ENCODE measurements around the gene TDRD7.

TDRD7 gene

GRCh38 chr9:97512966-97513560 lies 101.2 kb downstream of the TDRD7 start:
- in situ Hi-C loops (cut with MboI; ENCODE audit: low sequenced_read_pairs, unreplicated experiment), result no loop called here
- no peak for TF ChIP-seq CTCF (IDR thresholded peaks at IDR 0.05; ENCODE audit: borderline replicate concordance, control extremely low read depth, extremely low read depth, insufficient read depth, missing control alignments)
- no peak for DNase-seq (ENCODE audit: low spot score)

DNA sequence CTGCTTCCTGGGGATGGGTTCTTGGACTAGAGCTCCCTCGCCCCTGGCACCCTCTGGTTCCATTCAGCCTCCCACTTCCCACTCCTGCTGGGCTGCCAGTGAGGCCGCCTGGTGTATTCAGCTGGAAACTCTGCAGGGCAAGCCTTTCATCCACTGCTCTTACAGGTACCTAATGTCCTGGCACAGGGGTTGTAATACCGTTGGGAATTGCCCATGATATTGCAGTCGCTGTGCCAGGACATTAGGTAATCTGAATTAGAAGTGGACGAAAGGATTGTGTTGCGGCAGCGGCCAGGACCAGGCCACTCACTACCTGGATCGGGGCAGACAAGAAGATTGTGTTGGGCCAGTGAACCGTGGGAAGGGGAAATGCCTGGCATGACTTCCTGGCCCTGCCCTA lies 102.6 kb downstream of the TDRD7 start:
- no peak for TF ChIP-seq CTCF (IDR thresholded peaks at IDR 0.05; ENCODE audit: borderline replicate concordance, control extremely low read depth, extremely low read depth, insufficient read depth, missing control alignments)
- in situ Hi-C loops (cut with MboI; ENCODE audit: low sequenced_read_pairs, unreplicated experiment), result no loop called here
- DNase-seq (ENCODE audit: low spot score), result no peak

DNA sequence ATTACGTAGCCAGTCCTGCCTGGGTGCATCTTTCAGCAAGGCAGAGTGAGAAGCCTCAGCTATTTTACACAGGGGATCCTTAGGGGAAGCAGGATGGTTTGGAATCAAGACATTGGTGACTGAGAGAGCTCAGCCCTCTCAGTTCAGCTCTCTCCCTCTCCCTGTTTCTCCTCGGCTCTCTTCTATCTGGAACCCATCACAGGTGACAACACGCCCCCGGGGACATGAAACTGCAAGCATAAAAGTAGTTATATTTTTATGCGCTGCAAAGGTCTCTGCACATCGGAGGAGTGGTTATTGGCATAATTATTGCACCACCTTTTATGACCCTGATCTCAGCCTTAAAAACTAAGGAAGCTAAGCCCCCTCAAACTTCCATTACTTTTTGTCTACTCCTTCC lies 103.8 kb downstream of the TDRD7 start:
- no peak for TF ChIP-seq CTCF (IDR thresholded peaks at IDR 0.05; ENCODE audit: borderline replicate concordance, control extremely low read depth, extremely low read depth, insufficient read depth, missing control alignments)
- DNase-seq (ENCODE audit: low spot score), result no peak
- in situ Hi-C loops (cut with MboI; ENCODE audit: low sequenced_read_pairs, unreplicated experiment), result no loop called here

DNA sequence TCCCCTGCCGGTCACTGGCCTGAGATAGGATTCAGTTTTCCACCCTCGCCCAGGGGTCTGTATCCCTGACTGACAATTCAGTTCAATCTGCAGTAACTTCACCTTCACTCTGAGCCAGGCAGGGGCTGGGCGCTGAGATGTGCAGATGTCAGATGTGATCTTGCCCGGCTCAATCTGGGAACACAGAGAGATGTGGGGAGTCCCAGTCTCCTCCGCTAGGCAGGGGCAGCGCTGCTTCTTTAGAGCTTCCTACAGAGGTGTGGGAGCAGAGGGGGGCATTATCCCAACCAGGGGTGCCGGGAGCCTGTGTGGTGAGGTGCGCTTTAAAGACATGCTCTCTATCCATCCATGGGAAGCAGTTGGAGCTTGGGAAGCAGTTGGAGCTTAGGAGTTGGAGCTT lies 104.2 kb downstream of the TDRD7 start:
- TF ChIP-seq CTCF (IDR thresholded peaks at IDR 0.05; ENCODE audit: borderline replicate concordance, control extremely low read depth, extremely low read depth, insufficient read depth, missing control alignments), result no peak
- in situ Hi-C loops (cut with MboI; ENCODE audit: low sequenced_read_pairs, unreplicated experiment), result no loop called here
- no peak for DNase-seq (ENCODE audit: low spot score)

DNA sequence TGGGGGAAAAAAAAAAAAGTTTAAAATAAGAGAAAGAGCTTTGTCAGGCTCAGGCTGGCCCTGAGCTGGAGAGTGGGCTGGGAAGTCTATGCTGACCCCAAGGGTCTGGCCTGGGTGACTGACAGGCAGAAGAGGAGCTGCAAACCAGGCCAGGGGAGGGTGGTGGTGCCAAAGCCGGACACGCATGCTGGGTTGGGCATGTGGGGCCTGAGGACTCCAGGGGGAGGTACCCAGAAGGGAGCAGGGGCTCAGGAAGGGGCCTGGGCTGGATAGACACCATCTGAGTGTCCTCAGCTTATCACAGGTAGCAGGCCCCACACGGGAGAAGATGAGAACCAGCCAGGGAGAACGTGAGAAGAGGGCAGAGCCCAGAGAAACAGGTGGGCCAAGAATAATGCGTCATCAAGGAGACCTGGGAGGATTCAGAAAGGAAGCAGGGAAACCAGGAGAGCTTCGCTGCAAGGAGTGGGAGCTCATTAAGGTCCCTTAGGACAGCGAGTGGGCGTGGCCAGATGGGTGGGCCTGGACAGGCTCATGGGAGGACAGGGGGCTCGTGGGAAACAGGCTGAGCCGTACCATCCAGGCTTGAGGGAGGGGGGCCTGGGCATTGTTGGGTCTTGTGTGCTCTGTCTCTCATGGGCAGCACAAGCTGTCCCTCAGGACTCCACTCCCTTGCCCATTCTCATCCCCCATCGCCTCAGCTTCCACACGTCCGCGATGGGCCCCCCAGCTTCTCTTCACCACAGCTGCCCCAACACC lies 105.6 kb downstream of the TDRD7 start:
- DNase-seq (ENCODE audit: low spot score), result no peak
- in situ Hi-C loops (cut with MboI; ENCODE audit: low sequenced_read_pairs, unreplicated experiment), result no loop called here
- TF ChIP-seq CTCF (IDR thresholded peaks at IDR 0.05; ENCODE audit: borderline replicate concordance, control extremely low read depth, extremely low read depth, insufficient read depth, missing control alignments), result no peak

DNA sequence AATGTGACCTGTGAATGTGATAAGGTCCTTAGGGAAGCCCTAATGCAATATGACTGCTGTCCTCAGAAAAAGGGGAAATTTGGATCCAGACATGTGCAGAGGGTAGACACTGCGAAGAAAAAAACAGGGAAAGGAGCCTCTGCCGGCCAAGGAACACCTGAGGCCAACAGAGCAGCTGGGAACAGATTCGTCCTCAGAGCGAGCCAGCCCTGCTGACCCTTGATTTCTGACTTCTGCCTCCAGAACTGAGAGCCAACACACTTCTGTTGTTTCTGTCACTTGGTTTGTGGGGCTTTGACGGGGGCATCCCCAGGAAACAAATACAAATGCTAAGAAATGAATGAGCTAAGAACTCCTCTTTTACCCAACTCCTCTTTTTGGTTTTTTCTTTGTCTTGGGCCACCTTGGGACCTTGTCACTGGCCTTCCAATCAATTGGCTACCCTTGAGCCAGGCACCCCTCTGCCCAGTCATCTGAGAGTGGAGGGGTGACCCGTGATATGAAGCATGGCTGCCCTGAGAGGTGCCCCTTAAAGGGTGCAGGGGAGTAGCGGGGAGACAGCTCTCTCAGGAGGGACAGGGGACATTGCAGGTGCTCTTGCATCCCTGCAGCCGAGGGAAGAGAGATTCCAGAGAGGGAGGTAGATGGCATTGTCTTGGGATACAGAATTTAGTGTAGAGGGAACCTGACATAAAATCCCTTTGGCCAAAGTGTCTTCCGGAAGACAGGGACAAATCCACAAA lies 106.4 kb downstream of the TDRD7 start:
- TF ChIP-seq CTCF (IDR thresholded peaks at IDR 0.05; ENCODE audit: borderline replicate concordance, control extremely low read depth, extremely low read depth, insufficient read depth, missing control alignments), result no peak
- DNase-seq (ENCODE audit: low spot score), result no peak
- in situ Hi-C loops (cut with MboI; ENCODE audit: low sequenced_read_pairs, unreplicated experiment), result no loop called here

All from GM13976 (cell line).